ENCODE results near the gene PRAME.

GRCh38 chr22:22569218-22569617 lies 10.2 kb upstream of the PRAME start:
- TF ChIP-seq EGR1 (IDR thresholded peaks at IDR 0.05; ENCODE audit: borderline replicate concordance in 1 of 2, low read depth in 2 of 2, low read length in 2 of 2) (no peak), USF1 (IDR thresholded peaks at IDR 0.05; ENCODE audit: borderline replicate concordance, extremely low read length, insufficient read depth, low read depth, low read length) (no peak), BRCA1 (IDR thresholded peaks at IDR 0.05; ENCODE audit: low read depth, low read length) (no peak), CTCF (IDR thresholded peaks at IDR 0.05 in 2 of 3, conservative IDR thresholded peaks at IDR 0.05 in 1 of 3; ENCODE audit: control insufficient read depth in 2 of 3, extremely low read depth in 1 of 3, insufficient read depth in 1 of 3, low read depth in 3 of 3, low read length in 3 of 3) (no peak), ZZZ3 (IDR thresholded peaks at IDR 0.05; ENCODE audit: control insufficient read depth, insufficient read length, low read depth) (no peak), ESRRA (IDR thresholded peaks at IDR 0.05; ENCODE audit: low read length) (no peak), SIN3A (IDR thresholded peaks at IDR 0.05; ENCODE audit: low read depth, low read length) (no peak), TAF1 (IDR thresholded peaks at IDR 0.05; ENCODE audit: borderline replicate concordance, low read depth, low read length) (no peak), HCFC1 (IDR thresholded peaks at IDR 0.05; ENCODE audit: low read length) (no peak), RAD21 (IDR thresholded peaks at IDR 0.05; ENCODE audit: insufficient read depth, low read depth, low read length) (no peak), CHD1 (IDR thresholded peaks at IDR 0.05; ENCODE audit: low read depth, low read length) (no peak), RAD51 (IDR thresholded peaks at IDR 0.05) (no peak), NFIC (IDR thresholded peaks at IDR 0.05; ENCODE audit: low read depth, low read length) (no peak)

Measured in GM12878 (cell line).